Spleen (tissue), 7 donors: ENCODE results near the gene AKR1D1.

ENCODE experiments used
- POLR2A ChIP-seq, 3 donors: fragments of 450-650 bp; IDR thresholded peaks; one replicate each; pipeline ENCODE4 v1.5.1; 2017; ENCODE audit warnings: antibody characterized with exemption in 3 of 3, mild to moderate bottlenecking in 1 of 3
- POLR2AphosphoS5 ChIP-seq, 3 donors: sonication (generic); formaldehyde crosslinking; IDR thresholded peaks; one replicate each; pipeline ENCODE4 v1.5.1; 2017; ENCODE audit warnings: antibody characterized with exemption in 3 of 3
- TF ChIP-seq, protein P1 (sequence below), 11 experiments: fragments of 200-600 bp in 7 of 11; fragments of 450-650 bp in 4 of 11; sonication (generic) in 4 of 11; IDR thresholded peaks in 8 of 11; conservative IDR thresholded peaks in 3 of 11; 1 replicate in 7 of 11; 2 replicates in 4 of 11; pipeline versions ENCODE4 v1.4.0 to v1.8.0; 2016 to 2021; ENCODE audit warnings: antibody characterized with exemption in 11 of 11, inconsistent platforms in 4 of 11, mild to moderate bottlenecking in 1 of 11
- donor health status: DM: no; HTN: no; CAD: no; lungs with moderate emphysema.
- donor health status: DM: no; HTN: no; CAD: no.
- donor health status: DM: no; HTN: no; CAD: no.

GRCh38 chr7:138142583-138143201 is 66.4 kb downstream of the AKR1D1 start:
- TF ChIP-seq, protein P1, sequence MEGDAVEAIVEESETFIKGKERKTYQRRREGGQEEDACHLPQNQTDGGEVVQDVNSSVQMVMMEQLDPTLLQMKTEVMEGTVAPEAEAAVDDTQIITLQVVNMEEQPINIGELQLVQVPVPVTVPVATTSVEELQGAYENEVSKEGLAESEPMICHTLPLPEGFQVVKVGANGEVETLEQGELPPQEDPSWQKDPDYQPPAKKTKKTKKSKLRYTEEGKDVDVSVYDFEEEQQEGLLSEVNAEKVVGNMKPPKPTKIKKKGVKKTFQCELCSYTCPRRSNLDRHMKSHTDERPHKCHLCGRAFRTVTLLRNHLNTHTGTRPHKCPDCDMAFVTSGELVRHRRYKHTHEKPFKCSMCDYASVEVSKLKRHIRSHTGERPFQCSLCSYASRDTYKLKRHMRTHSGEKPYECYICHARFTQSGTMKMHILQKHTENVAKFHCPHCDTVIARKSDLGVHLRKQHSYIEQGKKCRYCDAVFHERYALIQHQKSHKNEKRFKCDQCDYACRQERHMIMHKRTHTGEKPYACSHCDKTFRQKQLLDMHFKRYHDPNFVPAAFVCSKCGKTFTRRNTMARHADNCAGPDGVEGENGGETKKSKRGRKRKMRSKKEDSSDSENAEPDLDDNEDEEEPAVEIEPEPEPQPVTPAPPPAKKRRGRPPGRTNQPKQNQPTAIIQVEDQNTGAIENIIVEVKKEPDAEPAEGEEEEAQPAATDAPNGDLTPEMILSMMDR (IDR thresholded peaks at IDR 0.05 in 8 of 11, conservative IDR thresholded peaks at IDR 0.05 in 3 of 11), result no peak
- no peak for TF ChIP-seq POLR2A (IDR thresholded peaks at IDR 0.05)
- no peak for TF ChIP-seq POLR2AphosphoS5 (IDR thresholded peaks at IDR 0.05)
